ENCODE results near the gene UGT1A8. TPM values are rescaled to one million over a fixed set of nuclear protein-coding genes. Genes with fewer than 3 reads are reported as not detected.
"Not testable (repeated sequence)": the region's sequence is repeated elsewhere in the genome, so short reads cannot be mapped to it uniquely, and the experiment has no call there.

The UGT1A8 gene
- total and polyA plus RNA-seq, 8 donors = not detected

DNA sequence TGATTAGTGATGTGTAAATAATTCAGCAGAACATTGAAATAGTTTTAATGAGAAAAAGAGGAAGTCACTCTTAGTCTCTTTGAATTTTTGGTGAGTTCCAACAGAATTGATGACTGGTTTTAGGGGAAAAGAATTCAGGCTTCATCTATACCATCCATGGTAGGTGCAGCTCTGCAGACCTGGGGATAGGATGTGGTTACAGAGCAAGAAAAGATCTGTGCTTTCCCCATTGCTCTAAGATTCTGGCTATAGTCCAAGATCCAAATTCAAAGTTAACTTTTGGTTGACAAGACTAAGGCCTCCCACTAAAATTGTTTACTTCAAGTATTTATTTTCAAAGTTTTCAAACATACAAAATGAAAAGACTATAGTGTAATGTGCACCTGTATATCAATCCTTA is 22.4 kb downstream of the UGT1A8 start:
- Histone ChIP-seq H3K36me3 (no peaks in the 10 kb centered on the region), H3K9me3 (peaks cover 0 to 2% of the 10 kb centered on the region in 2 donors), H3K27me3 (no peaks in the 10 kb centered on the region), H3K4me3 (no peak overlapping the region), H3K4me1 (no peaks in the 10 kb centered on the region), H3K27ac (no peak overlapping the region)
- intact Hi-C loops (cut with DNase I) = no loop called here
- ATAC-seq (no peak), DNase-seq (no peak)
- TF ChIP-seq, protein P1, sequence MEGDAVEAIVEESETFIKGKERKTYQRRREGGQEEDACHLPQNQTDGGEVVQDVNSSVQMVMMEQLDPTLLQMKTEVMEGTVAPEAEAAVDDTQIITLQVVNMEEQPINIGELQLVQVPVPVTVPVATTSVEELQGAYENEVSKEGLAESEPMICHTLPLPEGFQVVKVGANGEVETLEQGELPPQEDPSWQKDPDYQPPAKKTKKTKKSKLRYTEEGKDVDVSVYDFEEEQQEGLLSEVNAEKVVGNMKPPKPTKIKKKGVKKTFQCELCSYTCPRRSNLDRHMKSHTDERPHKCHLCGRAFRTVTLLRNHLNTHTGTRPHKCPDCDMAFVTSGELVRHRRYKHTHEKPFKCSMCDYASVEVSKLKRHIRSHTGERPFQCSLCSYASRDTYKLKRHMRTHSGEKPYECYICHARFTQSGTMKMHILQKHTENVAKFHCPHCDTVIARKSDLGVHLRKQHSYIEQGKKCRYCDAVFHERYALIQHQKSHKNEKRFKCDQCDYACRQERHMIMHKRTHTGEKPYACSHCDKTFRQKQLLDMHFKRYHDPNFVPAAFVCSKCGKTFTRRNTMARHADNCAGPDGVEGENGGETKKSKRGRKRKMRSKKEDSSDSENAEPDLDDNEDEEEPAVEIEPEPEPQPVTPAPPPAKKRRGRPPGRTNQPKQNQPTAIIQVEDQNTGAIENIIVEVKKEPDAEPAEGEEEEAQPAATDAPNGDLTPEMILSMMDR (IDR thresholded peaks at IDR 0.05) = no peak

DNA sequence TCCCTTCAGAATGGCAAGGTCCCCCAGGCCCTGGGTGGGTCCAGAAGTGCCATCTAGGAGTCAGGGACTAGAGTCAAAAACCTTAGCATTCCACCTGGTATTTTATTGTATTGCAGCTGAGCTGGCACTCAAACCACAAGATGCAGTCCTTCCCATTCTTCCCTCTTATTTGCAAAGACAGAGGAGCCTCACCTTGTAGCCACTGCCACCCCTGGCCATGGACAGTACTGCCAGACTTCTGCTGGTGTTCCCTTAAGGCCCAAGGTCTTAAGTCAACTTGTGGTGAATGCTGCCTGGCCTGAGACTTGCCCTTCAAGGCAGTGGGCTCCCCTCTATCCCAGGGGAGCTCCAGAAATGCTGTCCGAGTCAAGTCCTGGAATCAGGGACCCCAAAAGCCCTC is 25.7 kb downstream of the UGT1A8 start:
- Histone ChIP-seq H3K4me3 (no peak overlapping the region), H3K27me3 (no peaks in the 10 kb centered on the region)
- DNase-seq = no peak

DNA sequence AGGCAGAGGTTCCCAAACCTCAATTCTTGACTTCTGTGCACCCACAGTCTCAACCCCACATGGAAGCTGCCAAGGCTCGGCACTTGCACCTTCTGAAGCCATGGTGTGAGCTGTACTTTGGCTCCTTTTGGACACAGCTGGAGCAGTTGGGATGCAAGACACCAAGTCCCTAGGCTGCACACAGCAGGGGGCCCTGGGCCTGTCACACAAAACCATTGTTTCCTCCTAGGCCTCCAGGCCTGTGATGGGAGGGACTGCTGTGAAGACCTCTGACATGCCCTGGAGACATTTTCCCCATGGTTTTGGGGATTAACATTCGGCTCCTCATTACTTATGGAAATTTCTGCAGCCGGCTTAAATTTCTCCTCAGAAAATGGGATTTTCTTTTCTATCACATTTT is 28.6 kb downstream of the UGT1A8 start:
- H3K4me3 ChIP-seq; H3K27ac ChIP-seq; DNase-seq; intact Hi-C loops (cut with DNase I); ATAC-seq; H3K27me3 ChIP-seq; H3K4me1 ChIP-seq; H3K36me3 ChIP-seq: not testable (repeated sequence)
- peaks cover 0 to 18% of the 10 kb centered on the region in 2 donors for H3K9me3 ChIP-seq

More for the DNA sequence above, 25.7 kb downstream of the UGT1A8 start:
- H3K27ac ChIP-seq = no peak overlapping the region
- peaks cover 0 to 18% of the 10 kb centered on the region in 2 donors for H3K9me3 ChIP-seq
- H3K36me3 ChIP-seq = no peaks in the 10 kb centered on the region
- no peak for ATAC-seq
- TF ChIP-seq, protein P1 (IDR thresholded peaks at IDR 0.05) = no peak
- intact Hi-C loops (cut with DNase I) = no loop called here
- H3K4me1 ChIP-seq = no peaks in the 10 kb centered on the region

DNA sequence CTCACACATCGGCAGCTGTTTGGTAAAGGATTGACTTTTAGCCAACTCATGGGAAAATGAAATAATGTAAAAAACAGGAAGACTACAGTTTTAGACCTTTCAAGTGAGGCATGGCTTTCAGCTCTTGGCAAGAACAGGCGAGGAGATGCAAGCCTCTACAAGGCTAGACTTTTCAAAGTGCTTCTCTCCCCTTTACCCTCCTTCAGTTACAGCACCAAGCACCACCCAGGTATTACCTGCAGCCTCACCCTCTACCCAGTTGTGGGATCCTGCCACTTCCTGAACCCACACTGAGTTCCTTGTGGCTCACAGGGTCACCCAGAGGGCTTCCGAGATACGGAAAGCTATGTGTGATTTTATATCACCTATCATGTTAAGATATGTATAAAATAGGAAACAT is 33.5 kb downstream of the UGT1A8 start:
- H3K27me3 ChIP-seq = no peaks in the 10 kb centered on the region
- no peak for ATAC-seq
- H3K36me3 ChIP-seq = no peaks in the 10 kb centered on the region
- peaks cover 0 to 11% of the 10 kb centered on the region in 2 donors for H3K9me3 ChIP-seq
- no peaks in the 10 kb centered on the region for H3K4me1 ChIP-seq
- DNase-seq = no peak
- intact Hi-C loops (cut with DNase I) = no loop called here
- no peak overlapping the region for H3K4me3 ChIP-seq
- H3K27ac ChIP-seq = no peak overlapping the region
- TF ChIP-seq, protein P1 (IDR thresholded peaks at IDR 0.05) = no peak

DNA sequence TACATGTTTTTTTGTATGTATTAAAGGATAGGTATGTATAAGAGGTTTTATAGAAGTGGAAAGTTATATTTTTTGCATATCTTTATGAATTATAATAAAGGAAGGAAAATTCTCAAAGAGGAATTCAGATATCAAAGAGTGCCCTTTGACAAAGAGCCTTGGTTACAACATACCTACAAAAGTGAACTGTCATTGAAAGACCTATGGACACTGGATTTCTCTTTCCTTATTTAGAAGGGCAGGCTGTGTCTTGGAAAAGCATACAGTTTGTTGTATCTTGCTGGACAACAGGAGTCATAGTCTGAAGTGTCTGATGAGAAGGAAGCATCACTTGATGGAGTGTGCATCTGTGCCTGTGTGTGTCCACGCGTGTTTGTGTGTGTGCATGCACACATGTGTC is 34.0 kb downstream of the UGT1A8 start:
- Histone ChIP-seq H3K36me3 (no peaks in the 10 kb centered on the region), H3K4me3 (no peak overlapping the region), H3K4me1 (no peaks in the 10 kb centered on the region), H3K27me3 (no peaks in the 10 kb centered on the region), H3K9me3 (peaks cover 0 to 7% of the 10 kb centered on the region in 2 donors), H3K27ac (no peak overlapping the region)
- TF ChIP-seq, protein P1 (IDR thresholded peaks at IDR 0.05) = no peak
- intact Hi-C loops (cut with DNase I) = no loop called here
- no peak for ATAC-seq
- no peak for DNase-seq

DNA sequence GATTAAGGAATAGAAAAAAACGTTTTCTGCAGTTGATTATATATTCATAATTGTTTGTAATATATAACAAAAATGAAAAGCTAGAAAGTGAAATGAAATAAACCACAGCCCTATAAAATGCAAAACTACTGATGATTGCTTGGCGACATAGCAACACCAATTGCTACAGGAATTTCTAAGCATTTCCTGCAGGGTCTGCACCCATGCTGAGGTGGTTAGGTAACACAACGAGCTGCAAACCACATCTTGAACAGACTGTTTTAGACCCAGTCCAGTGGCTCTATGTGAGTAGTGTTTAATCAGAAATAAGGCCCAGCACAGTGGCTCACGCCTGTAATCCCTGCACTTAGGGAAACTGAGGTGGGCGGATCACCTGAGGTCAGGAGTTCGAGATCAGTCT is 37.1 kb downstream of the UGT1A8 start:
- Histone ChIP-seq H3K9me3 (no peaks in the 10 kb centered on the region), H3K27ac (no peak overlapping the region), H3K4me1 (no peaks in the 10 kb centered on the region), H3K27me3 (no peaks in the 10 kb centered on the region), H3K4me3 (no peak overlapping the region), H3K36me3 (no peaks in the 10 kb centered on the region)
- DNase-seq (no peak), ATAC-seq (no peak)
- TF ChIP-seq, protein P1 (IDR thresholded peaks at IDR 0.05) = no peak
- intact Hi-C loops (cut with DNase I) = no loop called here

Data from left lung (tissue), 10 donors.